Upper lobe of right lung (tissue), 1 donor: Measurements from ENCODE around the gene BCAP31. TPM values are rescaled to one million over a fixed set of nuclear protein-coding genes. Genes with fewer than 3 reads are reported as not detected.

Source experiments
- ATAC-seq: fragments of 200-7000 bp; cut with Tn5 transposase; one replicate; pipeline ENCODE4 v1.9.1; 2020; ENCODE audit warnings: mild to moderate bottlenecking, moderate library complexity
- DNase-seq: peaks from one replicate; pipeline ENCODE4 v3.0.0-alpha.2; 2020
- H3K27ac ChIP-seq: fragments of 200-600 bp; one replicate; pipeline ENCODE4 v1.8.0; 2022
- H3K27me3 ChIP-seq: fragments of 200-600 bp; one replicate; pipeline ENCODE4 v1.8.0; 2022; ENCODE audit warnings: mild to moderate bottlenecking
- H3K36me3 ChIP-seq: fragments of 200-600 bp; one replicate; pipeline ENCODE4 v1.8.0; 2022
- H3K4me1 ChIP-seq: fragments of 200-600 bp; one replicate; pipeline ENCODE4 v1.8.0; 2022
- H3K4me3 ChIP-seq: fragments of 200-600 bp; one replicate; pipeline ENCODE4 v1.8.0; 2022; ENCODE audit warnings: mild to moderate bottlenecking
- H3K9me3 ChIP-seq: fragments of 200-600 bp; one replicate; pipeline ENCODE4 v1.8.0; 2022
- CTCF ChIP-seq: fragments of 200-600 bp; IDR thresholded peaks from one replicate; pipeline ENCODE4 v1.8.0; 2022; ENCODE audit warnings: antibody characterized with exemption
- intact Hi-C: fragments of 100-400 bp; cut with DNase I; formaldehyde crosslinking; loops from one replicate; pipeline ENCODE4 v1.11.0; 2022
- total RNA-seq: library from RNA; stranded (reverse); fragmentation: NEBNext Ultra II Directional; extraction: Animal tissue kit (Norgen Biotek cat#: 25700); gene quantifications from one replicate; pipeline ENCODE4 v1.2.1, GENCODE V29; 2021
- donor health status: DM: no; HTN: yes; CAD: no; lungs with severe emphysema.

BCAP31 gene
- total RNA-seq, 1 donor from 2014 or later, result 233 TPM

- TF ChIP-seq CTCF, result no peak
- DNase-seq (no peak), ATAC-seq (no peak)
- Histone ChIP-seq H3K36me3 (no peaks in the 10 kb centered on the region), H3K4me1 (no peaks in the 10 kb centered on the region), H3K27me3 (no peaks in the 10 kb centered on the region), H3K9me3 (no peaks in the 10 kb centered on the region), H3K27ac (no peak overlapping the region), H3K4me3 (no peak overlapping the region)
- intact Hi-C loops, result no loop called here
Observed at GRCh38 chrX:153690466-153690865, 33.7 kb downstream of the BCAP31 start.

- Histone ChIP-seq H3K9me3 (no peaks in the 10 kb centered on the region), H3K27ac (no peak overlapping the region), H3K27me3 (no peaks in the 10 kb centered on the region), H3K36me3 (no peaks in the 10 kb centered on the region), H3K4me1 (no peaks in the 10 kb centered on the region), H3K4me3 (no peak overlapping the region)
- intact Hi-C loops, result no loop called here
- no peak for DNase-seq
- ATAC-seq, result no peak
- TF ChIP-seq CTCF, result no peak
Observed at GRCh38 chrX:153689654-153690465, 34.3 kb downstream of the BCAP31 start.

GRCh38 chrX:153688911-153689590, 35.1 kb downstream of the BCAP31 start:
- no peak for DNase-seq
- intact Hi-C loops, result no loop called here
- Histone ChIP-seq H3K36me3 (no peaks in the 10 kb centered on the region), H3K27ac (no peak overlapping the region), H3K4me1 (no peaks in the 10 kb centered on the region), H3K27me3 (no peaks in the 10 kb centered on the region), H3K9me3 (no peaks in the 10 kb centered on the region), H3K4me3 (peak overlapping the region; percentile 28)
- no peak for ATAC-seq
- no peak for TF ChIP-seq CTCF

DNA sequence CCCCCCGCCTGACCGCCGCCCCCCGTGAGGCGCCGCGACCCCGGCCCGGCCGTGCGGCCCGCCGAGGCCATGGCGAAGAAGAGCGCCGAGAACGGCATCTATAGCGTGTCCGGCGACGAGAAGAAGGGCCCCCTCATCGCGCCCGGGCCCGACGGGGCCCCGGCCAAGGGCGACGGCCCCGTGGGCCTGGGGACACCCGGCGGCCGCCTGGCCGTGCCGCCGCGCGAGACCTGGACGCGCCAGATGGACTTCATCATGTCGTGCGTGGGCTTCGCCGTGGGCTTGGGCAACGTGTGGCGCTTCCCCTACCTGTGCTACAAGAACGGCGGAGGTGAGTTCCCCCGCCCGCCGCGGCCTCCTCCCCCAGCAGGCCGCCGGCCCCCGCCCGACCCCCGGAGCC, 35.7 kb downstream of the BCAP31 start:
- H3K9me3 ChIP-seq, result no peaks in the 10 kb centered on the region
- peak overlapping the region; percentile 28 for H3K4me3 ChIP-seq
- H3K36me3 ChIP-seq, result no peaks in the 10 kb centered on the region
- ATAC-seq (no peak), DNase-seq (no peak)
- intact Hi-C loops, result no loop called here
- no peaks in the 10 kb centered on the region for H3K27me3 ChIP-seq
- H3K4me1 ChIP-seq, result no peaks in the 10 kb centered on the region
- no peak overlapping the region for H3K27ac ChIP-seq
- no peak for TF ChIP-seq CTCF

- TF ChIP-seq CTCF, result no peak
- no peak overlapping the region for H3K27ac ChIP-seq
- H3K4me1 ChIP-seq, result no peaks in the 10 kb centered on the region
- no peaks in the 10 kb centered on the region for H3K36me3 ChIP-seq
- intact Hi-C loops, result no loop called here
- no peaks in the 10 kb centered on the region for H3K27me3 ChIP-seq
- no peak for ATAC-seq
- no peak overlapping the region for H3K4me3 ChIP-seq
- H3K9me3 ChIP-seq, result no peaks in the 10 kb centered on the region
- no peak for DNase-seq
Observed at GRCh38 chrX:153688071-153688470, 36.1 kb downstream of the BCAP31 start.
